PC-3 (cell line): ENCODE measurements around the gene CALR. TPM values are rescaled to one million over a fixed set of nuclear protein-coding genes. Genes with fewer than 3 reads are reported as not detected.
A peak's percentile ranks its signal among the peaks of the same experiment; 100 is the strongest.

Experiments
- ATAC-seq: fragments of 200-7000 bp; cut with Tn5 transposase; 2 replicates; pipeline ENCODE4 v1.9.1; 2020; ENCODE audit warnings: mild to moderate bottlenecking, moderate library complexity
- BruUV-seq: library from RNA; stranded (reverse); fragments of 400-500 nt; replicated peaks from 2 replicates; lab custom pipeline; 2021; lab: Mats Ljungman, UMichigan
- CTCF ChIA-PET: fragments of 300-600 bp; sonication (Branson Sonifier 250); formaldehyde crosslinking; loops from one replicate; lab custom pipeline; 2022; ENCODE audit warnings: antibody characterized with exemption; lab: Charles Lee
- POLR2A ChIA-PET: fragments of 300-600 bp; sonication (Branson Sonifier 250); formaldehyde crosslinking; loops from one replicate; lab custom pipeline; 2022; ENCODE audit warnings: antibody characterized with exemption; ENCODE audit not compliant: unreplicated experiment; lab: Charles Lee
- DNase-seq: peaks from one replicate; pipeline ENCODE4 v3.0.0-alpha.2; 2015
- H2AFZ ChIP-seq: fragments of 300-600 bp; sonication (generic); 2 replicates; pipeline ENCODE4 v1.6.0; 2016; ENCODE audit warnings: antibody characterized with exemption, low read length
- H3F3A ChIP-seq: fragments of 300-600 bp; sonication (generic); one replicate; pipeline ENCODE4 v1.6.0; 2017; ENCODE audit warnings: antibody characterized with exemption, low read length, control low read depth, mild to moderate bottlenecking; ENCODE audit not compliant: unreplicated experiment
- H3K27ac ChIP-seq: fragments of 300-600 bp; sonication (generic); 2 replicates; pipeline ENCODE4 v1.5.1; 2016; ENCODE audit warnings: mild to moderate bottlenecking, low read length
- H3K27me3 ChIP-seq: fragments of 300-600 bp; sonication (generic); 2 replicates; pipeline ENCODE4 v1.6.1; 2016; ENCODE audit warnings: low read length, mixed read lengths
- H3K36me3 ChIP-seq: fragments of 300-600 bp; sonication (generic); 2 replicates; pipeline ENCODE4 v1.6.1; 2016; ENCODE audit warnings: low read depth, mixed run types, low read length, mixed read lengths
- H3K4me1 ChIP-seq: fragments of 300-600 bp; sonication (generic); 2 replicates; pipeline ENCODE4 v1.5.1; 2016; ENCODE audit warnings: low read length; ENCODE audit not compliant: insufficient read depth
- H3K4me2 ChIP-seq: fragments of 300-600 bp; sonication (generic); 2 replicates; pipeline ENCODE4 v1.6.0; 2016; ENCODE audit warnings: low read length
- H3K4me3 ChIP-seq: fragments of 300-600 bp; sonication (generic); 2 replicates; pipeline ENCODE4 v1.5.1; 2016; ENCODE audit warnings: mild to moderate bottlenecking, low read length, mixed read lengths
- H3K79me2 ChIP-seq: fragments of 300-600 bp; sonication (generic); 2 replicates; pipeline ENCODE4 v1.6.1; 2017; ENCODE audit warnings: low read length, mixed read lengths
- H3K9ac ChIP-seq: fragments of 300-600 bp; sonication (generic); 2 replicates; pipeline ENCODE4 v1.6.0; 2016; ENCODE audit warnings: mild to moderate bottlenecking, low read length
- H3K9me2 ChIP-seq: fragments of 300-600 bp; sonication (generic); replicated peaks from 2 replicates; pipeline ENCODE4 v1.6.1; 2016; ENCODE audit warnings: mixed run types, low read length, mixed read lengths
- H3K9me3 ChIP-seq: fragments of 300-600 bp; sonication (generic); 2 replicates; pipeline ENCODE4 v1.6.1; 2016; ENCODE audit warnings: low read length, mixed read lengths
- H4K20me1 ChIP-seq: fragments of 300-600 bp; sonication (generic); 2 replicates; pipeline ENCODE4 v1.6.1; 2016; ENCODE audit warnings: low read length, mixed read lengths
- EZH2 ChIP-seq: fragments of 300-600 bp; sonication (generic); IDR thresholded peaks from one replicate; pipeline ENCODE4 v1.6.1; 2017; ENCODE audit warnings: antibody characterized with exemption, mild to moderate bottlenecking, low read length; ENCODE audit not compliant: unreplicated experiment
- EZH2phosphoT487 ChIP-seq: fragments of 300-600 bp; sonication (generic); IDR thresholded peaks from 2 replicates; pipeline ENCODE4 v1.6.1; 2018; ENCODE audit warnings: mild to moderate bottlenecking, antibody characterized with exemption, low read length, borderline replicate concordance
- intact Hi-C: fragments of 100-400 bp; cut with micrococcal nuclease; formaldehyde crosslinking; loops from 2 replicates; pipeline ENCODE4 v1.9.0; 2023
- total RNA-seq: library from RNA; depleted of rRNA; stranded (reverse); fragments of >200 nt; gene quantifications from 2 replicates; pipeline ENCODE4 v1.2.3, GENCODE V29; 2014
- TF ChIP-seq, protein P1 (sequence below): fragments of 300-600 bp; sonication (generic); conservative IDR thresholded peaks from 2 replicates; pipeline ENCODE4 v1.5.1; 2017; ENCODE audit warnings: antibody characterized with exemption, low read depth, mild to moderate bottlenecking, low read length

Gene CALR
- total RNA-seq, 1 experiment from 2014 or later, result 2,022 TPM

DNA sequence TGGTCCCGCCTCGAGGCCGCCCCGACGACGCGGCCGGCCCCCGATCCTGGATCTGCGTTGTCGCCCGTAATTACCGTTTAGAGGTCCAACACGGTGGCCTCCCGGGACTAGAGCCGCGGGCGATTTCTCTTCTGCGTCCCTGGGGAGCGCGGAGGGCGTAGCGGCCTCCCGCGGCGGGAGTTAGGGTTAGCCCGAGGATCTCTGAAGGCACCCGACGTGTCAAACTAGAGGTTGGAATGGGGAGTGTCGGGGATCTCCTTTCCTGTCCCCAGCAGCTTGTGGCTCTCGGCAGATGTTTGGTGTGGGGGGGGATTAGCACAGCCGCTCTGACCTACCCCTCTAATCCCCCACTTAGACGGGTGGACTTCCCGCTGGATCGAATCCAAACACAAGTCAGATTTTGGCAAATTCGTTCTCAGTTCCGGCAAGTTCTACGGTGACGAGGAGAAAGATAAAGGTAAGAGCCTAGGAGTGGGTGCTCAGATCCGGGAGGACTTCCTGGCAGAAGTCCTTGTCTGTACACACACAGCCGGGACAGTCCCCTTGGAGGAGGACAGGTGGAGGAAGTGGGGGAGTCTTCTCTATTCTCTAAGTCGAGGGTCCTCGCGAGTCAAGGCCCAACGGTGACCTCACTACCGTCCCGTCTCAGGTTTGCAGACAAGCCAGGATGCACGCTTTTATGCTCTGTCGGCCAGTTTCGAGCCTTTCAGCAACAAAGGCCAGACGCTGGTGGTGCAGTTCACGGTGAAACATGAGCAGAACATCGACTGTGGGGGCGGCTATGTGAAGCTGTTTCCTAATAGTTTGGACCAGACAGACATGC lies 581 bp downstream of the CALR start:
- no peaks in the 10 kb centered on the region for H3K27me3 ChIP-seq
- TF ChIP-seq, protein P1, sequence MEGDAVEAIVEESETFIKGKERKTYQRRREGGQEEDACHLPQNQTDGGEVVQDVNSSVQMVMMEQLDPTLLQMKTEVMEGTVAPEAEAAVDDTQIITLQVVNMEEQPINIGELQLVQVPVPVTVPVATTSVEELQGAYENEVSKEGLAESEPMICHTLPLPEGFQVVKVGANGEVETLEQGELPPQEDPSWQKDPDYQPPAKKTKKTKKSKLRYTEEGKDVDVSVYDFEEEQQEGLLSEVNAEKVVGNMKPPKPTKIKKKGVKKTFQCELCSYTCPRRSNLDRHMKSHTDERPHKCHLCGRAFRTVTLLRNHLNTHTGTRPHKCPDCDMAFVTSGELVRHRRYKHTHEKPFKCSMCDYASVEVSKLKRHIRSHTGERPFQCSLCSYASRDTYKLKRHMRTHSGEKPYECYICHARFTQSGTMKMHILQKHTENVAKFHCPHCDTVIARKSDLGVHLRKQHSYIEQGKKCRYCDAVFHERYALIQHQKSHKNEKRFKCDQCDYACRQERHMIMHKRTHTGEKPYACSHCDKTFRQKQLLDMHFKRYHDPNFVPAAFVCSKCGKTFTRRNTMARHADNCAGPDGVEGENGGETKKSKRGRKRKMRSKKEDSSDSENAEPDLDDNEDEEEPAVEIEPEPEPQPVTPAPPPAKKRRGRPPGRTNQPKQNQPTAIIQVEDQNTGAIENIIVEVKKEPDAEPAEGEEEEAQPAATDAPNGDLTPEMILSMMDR, result no peak
- no peak for TF ChIP-seq EZH2phosphoT487
- no peak for TF ChIP-seq EZH2
- TSS peak; percentile 55 for BruUV-seq
- peaks cover 24% of the 10 kb centered on the region for H3F3A ChIP-seq
- peak overlapping the region; percentile 98 for H3K9ac ChIP-seq
- peaks cover 45% of the 10 kb centered on the region for H3K36me3 ChIP-seq
- ATAC-seq, result peak; percentile 1; the same call in 1 of the 2 replicates
- ChIA-PET POLR2A (no interaction called here), CTCF (no interaction called here)
- H3K27ac ChIP-seq, result peak overlapping the region; percentile 47
- peaks cover 37% of the 10 kb centered on the region for H4K20me1 ChIP-seq
- no peaks in the 10 kb centered on the region for H3K9me2 ChIP-seq
- peak; percentile 22 for DNase-seq
- H3K9me3 ChIP-seq, result no peaks in the 10 kb centered on the region
- H3K4me3 ChIP-seq, result peak overlapping the region; percentile 95
- no peak overlapping the region for H2AFZ ChIP-seq
- intact Hi-C loops, result no loop called here
- H3K4me1 ChIP-seq, result peaks cover 35% of the 10 kb centered on the region
- H3K79me2 ChIP-seq, result peaks cover 43% of the 10 kb centered on the region
- H3K4me2 ChIP-seq, result peak overlapping the region; percentile 92

GRCh38 chr19:12939975-12940423 lies 1.6 kb downstream of the CALR start:
- ChIA-PET CTCF (no interaction called here), POLR2A (no interaction called here)
- Histone ChIP-seq H3K4me1 (peaks cover 32% of the 10 kb centered on the region), H3K79me2 (peaks cover 42% of the 10 kb centered on the region), H3K27ac (no peak overlapping the region), H3K4me3 (peak overlapping the region; percentile 95), H3K9me3 (no peaks in the 10 kb centered on the region), H4K20me1 (peaks cover 37% of the 10 kb centered on the region), H3K27me3 (no peaks in the 10 kb centered on the region), H3K9ac (peak overlapping the region; percentile 98), H2AFZ (no peak overlapping the region), H3K9me2 (no peaks in the 10 kb centered on the region), H3F3A (peaks cover 34% of the 10 kb centered on the region), H3K36me3 (peaks cover 51% of the 10 kb centered on the region), H3K4me2 (peak overlapping the region; percentile 92)
- intact Hi-C loops, result no loop called here
- ATAC-seq, result no peak
- no peak for DNase-seq
- BruUV-seq, result no TSS peak
- TF ChIP-seq EZH2phosphoT487 (no peak), EZH2 (no peak)
- TF ChIP-seq, protein P1, result no peak

- Histone ChIP-seq H3K4me1 (peaks cover 32% of the 10 kb centered on the region), H2AFZ (no peak overlapping the region), H3F3A (peaks cover 37% of the 10 kb centered on the region), H3K4me3 (peak overlapping the region; percentile 95), H3K27ac (no peak overlapping the region), H3K9ac (peak overlapping the region; percentile 98; the same call in 1 of the 2 replicates), H3K36me3 (peaks cover 51% of the 10 kb centered on the region), H3K9me3 (no peaks in the 10 kb centered on the region), H3K9me2 (no peaks in the 10 kb centered on the region), H3K27me3 (no peaks in the 10 kb centered on the region), H3K4me2 (peak overlapping the region; percentile 92), H3K79me2 (peaks cover 42% of the 10 kb centered on the region), H4K20me1 (peaks cover 37% of the 10 kb centered on the region)
- no peak for ATAC-seq
- TF ChIP-seq EZH2phosphoT487, result no peak
- TF ChIP-seq EZH2, result no peak
- TF ChIP-seq, protein P1, result no peak
- CTCF ChIA-PET, result no interaction called here
- POLR2A ChIA-PET, result no interaction called here
- BruUV-seq, result no TSS peak
- intact Hi-C loops, result no loop called here
- DNase-seq, result no peak
These were observed 2.5 kb downstream of the CALR start for GRCh38 chr19:12940897-12941296.
